Neural crest cell (in vitro differentiated cells): ENCODE data around the gene TSPAN7. TPM values are rescaled to one million over a fixed set of nuclear protein-coding genes. Genes with fewer than 3 reads are reported as not detected.

Experiments
- DNase-seq: peaks from one replicate; pipeline ENCODE4 v3.0.0; 2021; ENCODE audit warnings: low read depth, mixed read lengths, low spot score
- H3K27ac Mint-ChIP-seq: one replicate; pipeline ENCODE4 v1.8.0; 2021; ENCODE audit warnings: mild to moderate bottlenecking, mixed read lengths; ENCODE audit not compliant: unreplicated experiment
- H3K27me3 Mint-ChIP-seq: 2 replicates; pipeline ENCODE4 v1.8.0; 2021; ENCODE audit warnings: low read depth, mild to moderate bottlenecking, mixed read lengths
- H3K36me3 Mint-ChIP-seq: 2 replicates; pipeline ENCODE4 v1.8.0; 2021; ENCODE audit warnings: low read depth, mild to moderate bottlenecking, mixed read lengths
- H3K4me1 Mint-ChIP-seq: 2 replicates; pipeline ENCODE4 v1.8.0; 2021; ENCODE audit warnings: mixed read lengths
- H3K4me3 Mint-ChIP-seq: one replicate; pipeline ENCODE4 v1.8.0; 2021; ENCODE audit warnings: mild to moderate bottlenecking, mixed read lengths
- H3K9me3 Mint-ChIP-seq: 2 replicates; pipeline ENCODE4 v1.8.0; 2021; ENCODE audit warnings: mixed read lengths
- total RNA-seq: library from RNA; stranded (reverse); gene quantifications from 2 replicates; pipeline ENCODE4 v1.2.1, GENCODE V29; 2021
- TF ChIP-seq, protein P1 (sequence below): fragments of 200-600 bp; sonication (generic); conservative IDR thresholded peaks from 2 replicates; pipeline ENCODE4 v1.5.0; 2021; ENCODE audit warnings: antibody characterized with exemption, mild to moderate bottlenecking

The TSPAN7 gene
- total RNA-seq, 1 donor from 2014 or later: 9.1 TPM

GRCh38 chrX:38595801-38596200 is 34.5 kb downstream of the TSPAN7 start:
- Mint-ChIP-seq H3K27me3 (no peaks in the 10 kb centered on the region), H3K9me3 (peaks cover 9% of the 10 kb centered on the region)
- TF ChIP-seq, protein P1, sequence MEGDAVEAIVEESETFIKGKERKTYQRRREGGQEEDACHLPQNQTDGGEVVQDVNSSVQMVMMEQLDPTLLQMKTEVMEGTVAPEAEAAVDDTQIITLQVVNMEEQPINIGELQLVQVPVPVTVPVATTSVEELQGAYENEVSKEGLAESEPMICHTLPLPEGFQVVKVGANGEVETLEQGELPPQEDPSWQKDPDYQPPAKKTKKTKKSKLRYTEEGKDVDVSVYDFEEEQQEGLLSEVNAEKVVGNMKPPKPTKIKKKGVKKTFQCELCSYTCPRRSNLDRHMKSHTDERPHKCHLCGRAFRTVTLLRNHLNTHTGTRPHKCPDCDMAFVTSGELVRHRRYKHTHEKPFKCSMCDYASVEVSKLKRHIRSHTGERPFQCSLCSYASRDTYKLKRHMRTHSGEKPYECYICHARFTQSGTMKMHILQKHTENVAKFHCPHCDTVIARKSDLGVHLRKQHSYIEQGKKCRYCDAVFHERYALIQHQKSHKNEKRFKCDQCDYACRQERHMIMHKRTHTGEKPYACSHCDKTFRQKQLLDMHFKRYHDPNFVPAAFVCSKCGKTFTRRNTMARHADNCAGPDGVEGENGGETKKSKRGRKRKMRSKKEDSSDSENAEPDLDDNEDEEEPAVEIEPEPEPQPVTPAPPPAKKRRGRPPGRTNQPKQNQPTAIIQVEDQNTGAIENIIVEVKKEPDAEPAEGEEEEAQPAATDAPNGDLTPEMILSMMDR: no peak

GRCh38 chrX:38596939-38597338 is 35.6 kb downstream of the TSPAN7 start:
- no peaks in the 10 kb centered on the region for H3K36me3 Mint-ChIP-seq
- H3K4me1 Mint-ChIP-seq: peaks cover 15% of the 10 kb centered on the region
- no peaks in the 10 kb centered on the region for H3K27me3 Mint-ChIP-seq
- H3K9me3 Mint-ChIP-seq: peaks cover 11% of the 10 kb centered on the region
- TF ChIP-seq, protein P1: no peak
- H3K4me3 Mint-ChIP-seq: no peak overlapping the region
- no peak overlapping the region for H3K27ac Mint-ChIP-seq
- no peak for DNase-seq

More at GRCh38 chrX:38595801-38596200, 34.5 kb downstream of the TSPAN7 start:
- DNase-seq: no peak
- no peaks in the 10 kb centered on the region for H3K36me3 Mint-ChIP-seq
- peaks cover 13% of the 10 kb centered on the region for H3K4me1 Mint-ChIP-seq
- no peak overlapping the region for H3K4me3 Mint-ChIP-seq
- H3K27ac Mint-ChIP-seq: no peak overlapping the region

DNA sequence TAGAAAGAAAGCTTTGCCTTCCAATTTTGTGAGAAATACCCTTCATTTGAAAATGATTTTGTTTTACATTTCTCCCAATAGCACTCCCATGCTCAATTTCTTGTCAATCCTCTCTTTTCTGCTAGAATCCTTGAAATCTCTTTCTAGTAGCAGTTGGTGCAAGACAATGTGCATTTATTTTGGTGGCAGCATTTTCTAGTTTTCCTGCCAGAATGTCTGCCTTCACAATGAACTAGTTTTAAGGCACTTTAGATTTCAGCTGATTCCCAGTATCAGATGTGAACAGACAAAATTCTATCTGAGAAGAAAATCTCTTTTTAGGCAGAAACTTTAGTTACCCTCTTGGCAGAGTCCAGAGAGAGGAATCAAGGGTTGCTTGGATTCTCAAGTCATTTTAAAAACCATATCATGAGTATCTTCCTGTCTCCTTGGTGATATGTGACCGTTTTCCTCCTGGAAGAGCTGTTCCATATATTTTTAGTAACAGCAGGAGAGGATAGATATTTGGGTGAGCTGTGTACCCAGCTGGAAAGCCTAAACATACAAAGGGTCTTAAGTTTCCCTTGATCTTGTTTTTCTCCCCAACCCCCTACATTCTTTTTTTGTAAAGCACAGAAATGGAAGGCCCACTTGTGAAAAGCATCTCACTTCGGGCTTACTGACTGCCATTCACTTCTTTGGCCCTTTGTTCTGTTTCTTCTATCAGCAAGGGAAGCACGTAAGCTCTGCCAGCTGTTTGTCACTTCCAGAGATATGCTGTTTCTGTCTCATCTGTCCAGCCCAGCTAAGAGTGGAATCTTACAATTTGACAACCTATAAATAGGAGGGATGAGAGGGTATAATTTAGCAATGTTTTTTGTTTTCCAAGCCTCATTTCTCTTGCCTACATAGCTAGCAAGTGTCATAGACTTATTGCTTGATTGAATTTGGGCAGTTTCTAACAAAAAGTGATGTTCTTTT is 38.7 kb downstream of the TSPAN7 start:
- H3K27ac Mint-ChIP-seq: peak overlapping the region; percentile 82
- H3K4me1 Mint-ChIP-seq: peaks cover 15% of the 10 kb centered on the region
- peaks cover 9% of the 10 kb centered on the region for H3K9me3 Mint-ChIP-seq

DNA sequence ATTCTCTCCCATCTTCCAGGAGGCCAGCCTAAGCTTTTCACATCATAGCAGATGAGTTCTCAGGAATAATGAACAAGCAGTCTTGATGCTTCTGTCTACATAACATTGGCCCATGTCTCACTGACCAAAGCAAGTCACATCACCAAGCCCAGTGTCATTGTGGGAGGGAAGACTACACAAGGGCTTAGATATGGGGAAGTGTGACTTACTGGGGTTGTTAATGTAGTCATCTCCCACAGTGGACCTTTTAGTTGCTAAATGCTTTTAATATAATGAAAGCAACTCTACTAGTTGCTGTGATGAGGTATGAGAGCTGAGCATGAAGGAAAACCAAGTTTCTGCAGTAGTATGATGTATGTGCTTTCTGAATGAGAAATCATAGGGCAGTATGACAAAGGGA is 40.5 kb downstream of the TSPAN7 start:
- Mint-ChIP-seq H3K4me3 (no peak overlapping the region), H3K27ac (no peak overlapping the region), H3K27me3 (no peaks in the 10 kb centered on the region), H3K9me3 (peaks cover 9% of the 10 kb centered on the region), H3K4me1 (peaks cover 15% of the 10 kb centered on the region), H3K36me3 (no peaks in the 10 kb centered on the region)
- TF ChIP-seq, protein P1: no peak
- DNase-seq: no peak

More for the DNA sequence above, 38.7 kb downstream of the TSPAN7 start:
- TF ChIP-seq, protein P1: no peak
- Mint-ChIP-seq H3K36me3 (no peaks in the 10 kb centered on the region), H3K4me3 (no peak overlapping the region), H3K27me3 (no peaks in the 10 kb centered on the region)
- no peak for DNase-seq

- Mint-ChIP-seq H3K4me1 (no peaks in the 10 kb centered on the region), H3K9me3 (peaks cover 3% of the 10 kb centered on the region), H3K4me3 (no peak overlapping the region), H3K36me3 (no peaks in the 10 kb centered on the region), H3K27ac (no peak overlapping the region), H3K27me3 (no peaks in the 10 kb centered on the region)
- no peak for DNase-seq
- TF ChIP-seq, protein P1: no peak
Observed at GRCh38 chrX:38606821-38607220, 45.5 kb downstream of the TSPAN7 start.
